Common myeloid progenitor, CD34-positive (primary cell): ENCODE results near the gene TTC27.

Source experiments
- CTCF ChIA-PET: fragments of 350-600 bp; sonication (Branson Sonifier 250); formaldehyde crosslinking; loops from one replicate; lab custom pipeline; 2021; ENCODE audit warnings: antibody characterized with exemption; lab: Charles Lee
- POLR2A ChIA-PET: fragments of 350-600 bp; sonication (Branson Sonifier 250); formaldehyde crosslinking; loops from one replicate; lab custom pipeline; 2021; ENCODE audit warnings: antibody characterized with exemption; lab: Charles Lee
- DNase-seq, 3 donors: peaks; one replicate each; pipeline versions ENCODE4 v3.0.0 to v3.0.0-alpha.2; 2013
- H3K27ac ChIP-seq, 2 experiments: 1 replicate in 1 of 2; 2 replicates in 1 of 2; pipeline ENCODE4 v1.7.0; 2013; ENCODE audit warnings: inconsistent platforms in 2 of 2, low read length in 2 of 2, mild to moderate bottlenecking in 2 of 2, low read depth in 1 of 2, moderate library complexity in 1 of 2; ENCODE audit not compliant: severe bottlenecking in 2 of 2, insufficient read depth in 1 of 2, poor library complexity in 1 of 2
- H3K27me3 ChIP-seq, 5 experiments: replicated peaks in 2 of 5; 1 replicate in 3 of 5; 2 replicates in 2 of 5; pipeline versions ENCODE4 v1.6.1 to v1.7.0; 2013; ENCODE audit warnings: low read length in 4 of 5, mild to moderate bottlenecking in 2 of 5, moderate library complexity in 2 of 5, inconsistent platforms in 1 of 5; ENCODE audit not compliant: insufficient read depth in 5 of 5, control insufficient read depth in 4 of 5
- H3K36me3 ChIP-seq, 4 experiments: 1 replicate in 2 of 4; 2 replicates in 2 of 4; pipeline versions ENCODE4 v1.6.1 to v1.7.0; 2013; ENCODE audit warnings: low read length in 3 of 4, control low read depth in 1 of 4, mild to moderate bottlenecking in 1 of 4; ENCODE audit not compliant: control insufficient read depth in 4 of 4, insufficient read depth in 4 of 4
- H3K4me1 ChIP-seq, 4 experiments: 1 replicate in 3 of 4; 2 replicates in 1 of 4; pipeline versions ENCODE4 v1.6.1 to v1.7.1; 2013; ENCODE audit warnings: low read length in 3 of 4, mild to moderate bottlenecking in 3 of 4, control low read depth in 1 of 4, inconsistent platforms in 1 of 4, moderate library complexity in 1 of 4; ENCODE audit not compliant: control insufficient read depth in 4 of 4, insufficient read depth in 4 of 4; ENCODE audit errors: control extremely low read depth in 1 of 4
- H3K4me3 ChIP-seq, 7 experiments: 1 replicate in 4 of 7; 2 replicates in 3 of 7; pipeline versions ENCODE4 v1.5.1 to v1.7.0; 2013; ENCODE audit warnings: mild to moderate bottlenecking in 7 of 7, low read length in 6 of 7, moderate library complexity in 6 of 7, inconsistent platforms in 2 of 7, low read depth in 2 of 7, control low read depth in 1 of 7; ENCODE audit not compliant: insufficient read depth in 4 of 7, control insufficient read depth in 1 of 7; ENCODE audit errors: extremely low read depth in 1 of 7
- H3K9me3 ChIP-seq, 5 experiments: 1 replicate in 4 of 5; 2 replicates in 1 of 5; pipeline versions ENCODE4 v1.6.1 to v1.7.1; 2013; ENCODE audit warnings: low read length in 4 of 5, mild to moderate bottlenecking in 2 of 5, inconsistent platforms in 1 of 5, low read depth in 1 of 5, moderate library complexity in 1 of 5; ENCODE audit not compliant: control insufficient read depth in 4 of 5, insufficient read depth in 2 of 5; ENCODE audit errors: control extremely low read depth in 1 of 5
- WGBS: methylation state at CpG from one replicate; pipeline ENCODE4 v1.1.5; 2013; ENCODE audit not compliant: insufficient coverage; 5-methylcytosine and 5-hydroxymethylcytosine counted together

The TTC27 gene

GRCh38 chr2:32716598-32716997 is 88.7 kb downstream of the TTC27 start:
- H3K27ac ChIP-seq, result no peak overlapping the region
- H3K4me3 ChIP-seq, result no peak overlapping the region
- H3K36me3 ChIP-seq, result peaks cover 0 to 16% (median 6%) of the 10 kb centered on the region in 4 experiments
- peaks cover 0 to 2% (median 0%) of the 10 kb centered on the region in 5 experiments for H3K9me3 ChIP-seq
- no peaks in the 10 kb centered on the region for H3K27me3 ChIP-seq
- ChIA-PET CTCF (no interaction called here), POLR2A (no interaction called here)
- no peaks in the 10 kb centered on the region for H3K4me1 ChIP-seq
- no peak for DNase-seq

- Histone ChIP-seq H3K4me1 (no peaks in the 10 kb centered on the region), H3K27ac (no peak overlapping the region), H3K36me3 (peaks cover under 1 to 14% (median 3%) of the 10 kb centered on the region in 4 experiments), H3K9me3 (peaks cover 0 to 2% (median 0%) of the 10 kb centered on the region in 5 experiments), H3K4me3 (no peak overlapping the region), H3K27me3 (no peaks in the 10 kb centered on the region)
- no peak for DNase-seq
- POLR2A ChIA-PET, result no interaction called here
- CTCF ChIA-PET, result interaction anchor here (1.1 kb wide), 1 partner anchor 14 kb away, joined by 3 read pairs; no protein-coding TSS in a partner anchor
These were observed 90.9 kb downstream of the TTC27 start for GRCh38 chr2:32718752-32719151.

DNA sequence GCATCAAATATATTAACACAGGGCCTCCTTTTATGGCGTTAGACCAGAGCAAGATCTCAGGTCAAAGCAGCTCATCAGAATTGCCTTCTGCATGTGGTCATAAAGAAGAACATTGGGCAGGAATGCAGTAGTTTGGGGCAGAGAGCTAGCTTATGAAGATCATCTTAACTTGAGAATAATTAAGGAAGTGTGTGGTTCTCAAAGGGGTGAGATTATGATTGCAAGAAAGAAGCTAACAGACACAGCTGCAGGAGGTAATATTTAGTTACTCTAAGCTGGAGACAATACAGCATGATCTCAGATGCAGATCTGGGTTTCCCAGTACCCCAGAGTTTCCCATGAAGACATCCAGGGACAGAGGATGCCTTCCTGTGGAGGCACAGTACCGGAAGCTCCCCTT is 91.6 kb downstream of the TTC27 start:
- Histone ChIP-seq H3K27ac (no peak overlapping the region), H3K4me3 (peak overlapping the region in 1 of 7 experiments; percentile 20), H3K36me3 (peaks cover 0 to 14% (median 3%) of the 10 kb centered on the region in 4 experiments), H3K27me3 (no peaks in the 10 kb centered on the region), H3K9me3 (peaks cover 0 to 1% (median 0%) of the 10 kb centered on the region in 5 experiments), H3K4me1 (no peaks in the 10 kb centered on the region)
- 100% methylated on average over 1 of the region's 2 CpGs for WGBS
- ChIA-PET CTCF (interaction anchor here (1.1 to 1.9 kb wide), 2 partner anchors 13 to 50 kb away, joined by 3 to 5 read pairs; no protein-coding TSS in a partner anchor), POLR2A (interaction anchor here (0.5 kb wide), 1 partner anchor 163 kb away, joined by 3 read pairs; no protein-coding TSS in a partner anchor)
- DNase-seq, result peak in 2 of 3 donors; percentile 7 to 18

DNA sequence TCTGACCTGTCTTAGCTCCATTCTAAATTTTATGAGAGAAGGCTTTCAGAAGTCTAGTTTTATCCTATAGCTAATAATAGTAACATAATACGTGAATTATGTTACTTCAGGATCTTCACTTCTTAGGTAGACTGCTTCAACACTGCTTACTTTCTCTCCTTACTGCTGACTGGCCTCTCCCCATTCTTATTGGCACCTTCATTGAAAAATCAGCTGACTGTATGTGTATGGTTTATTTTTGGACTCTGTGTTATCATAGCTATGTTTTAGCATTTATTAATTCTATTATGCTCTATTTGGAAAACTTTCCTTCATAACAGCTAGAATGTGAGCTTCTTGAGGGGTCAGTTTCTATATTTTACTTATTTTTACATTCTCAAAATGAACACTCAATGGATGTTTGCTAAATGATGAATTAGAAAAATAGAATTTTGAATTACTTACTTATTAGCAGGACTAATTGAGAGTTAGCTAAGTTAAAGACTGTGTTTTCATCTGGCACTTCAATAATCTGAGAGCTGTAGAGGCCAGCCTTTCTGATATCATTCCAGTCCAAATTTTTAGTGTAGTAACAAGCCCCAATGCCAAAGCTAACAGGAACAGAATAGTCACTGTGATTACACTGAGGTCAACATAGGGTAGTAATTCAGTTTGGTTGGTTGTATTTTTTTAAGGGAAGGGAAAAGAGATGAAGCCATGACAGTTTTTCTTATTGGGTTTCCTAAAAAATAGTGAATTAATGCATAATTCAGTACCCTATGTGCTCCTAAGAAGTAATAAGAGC is 92.3 kb downstream of the TTC27 start:
- Histone ChIP-seq H3K27me3 (no peaks in the 10 kb centered on the region), H3K36me3 (peaks cover 0 to 14% (median 6%) of the 10 kb centered on the region in 4 experiments), H3K4me1 (no peaks in the 10 kb centered on the region), H3K9me3 (no peaks in the 10 kb centered on the region), H3K4me3 (peak overlapping the region in 1 of 7 experiments; percentile 20), H3K27ac (no peak overlapping the region)
- ChIA-PET POLR2A (interaction anchor here (0.5 kb wide), 1 partner anchor 164 kb away, joined by 3 read pairs; no protein-coding TSS in a partner anchor), CTCF (interaction anchor here (0.8 to 1.9 kb wide), 3 partner anchors 15 to 49 kb away, joined by 3 to 5 read pairs (median 3); no protein-coding TSS in a partner anchor)
- WGBS, result no CpG with 5 or more reads among the region's 1 CpG
- no peak for DNase-seq

GRCh38 chr2:32720771-32721170 is 92.9 kb downstream of the TTC27 start:
- WGBS, result 100% methylated on average over 3 of the region's 4 CpGs
- no peaks in the 10 kb centered on the region for H3K4me1 ChIP-seq
- H3K27ac ChIP-seq, result no peak overlapping the region
- peaks cover 0 to 16% (median 11%) of the 10 kb centered on the region in 4 experiments for H3K36me3 ChIP-seq
- H3K9me3 ChIP-seq, result peaks cover 0 to under 1% (median 0%) of the 10 kb centered on the region in 5 experiments
- H3K27me3 ChIP-seq, result no peaks in the 10 kb centered on the region
- no peak overlapping the region for H3K4me3 ChIP-seq
- CTCF ChIA-PET, result interaction anchor here (1.0 to 1.9 kb wide), 3 partner anchors 15 to 49 kb away, joined by 3 to 5 read pairs (median 3); no protein-coding TSS in a partner anchor
- POLR2A ChIA-PET, result no interaction called here
- no peak for DNase-seq

DNA sequence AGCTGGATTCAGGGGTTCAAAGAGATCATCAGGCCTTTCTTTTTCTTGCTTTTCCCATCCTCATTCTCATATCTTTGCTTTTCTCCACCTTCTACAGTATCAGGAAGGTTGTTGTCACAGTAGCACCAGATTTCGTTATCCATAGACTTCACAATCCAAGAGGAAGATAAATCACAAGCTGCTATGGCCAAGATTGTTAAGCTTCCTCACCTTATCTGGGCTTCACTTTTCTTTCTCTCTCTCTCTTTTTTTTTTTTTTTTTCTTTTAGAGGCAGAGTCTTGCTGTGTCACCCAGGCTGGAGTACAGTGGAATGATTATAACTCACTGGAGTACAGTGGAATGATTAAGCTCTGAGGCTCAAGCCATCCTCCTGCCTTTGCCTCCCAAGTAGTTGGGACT is 93.5 kb downstream of the TTC27 start:
- POLR2A ChIA-PET, result no interaction called here
- Histone ChIP-seq H3K4me3 (no peak overlapping the region), H3K36me3 (peaks cover 0 to 18% (median 11%) of the 10 kb centered on the region in 4 experiments), H3K4me1 (no peaks in the 10 kb centered on the region), H3K27ac (no peak overlapping the region), H3K27me3 (no peaks in the 10 kb centered on the region), H3K9me3 (peaks cover 0 to 3% (median 0%) of the 10 kb centered on the region in 5 experiments)
- CTCF ChIA-PET, result interaction anchor here (1.2 kb wide), 1 partner anchor 14 kb away, joined by 3 read pairs; no protein-coding TSS in a partner anchor
- WGBS, result no CpG with 5 or more reads among the region's 1 CpG
- peak in 1 of 3 donors; percentile 4 for DNase-seq
